NCI-H82 (cell line): Measurements from ENCODE around the gene LRRC75B.
A peak's percentile ranks its signal among the peaks of the same experiment; 100 is the strongest.
"Not testable (repeated sequence)": the region's sequence is repeated elsewhere in the genome, so short reads cannot be mapped to it uniquely, and the experiment has no call there.

Experiments
- DNase-seq: peaks from one replicate; lab custom pipeline; 2025; lab: John Stamatoyannopoulos, UW

LRRC75B gene, protein sequence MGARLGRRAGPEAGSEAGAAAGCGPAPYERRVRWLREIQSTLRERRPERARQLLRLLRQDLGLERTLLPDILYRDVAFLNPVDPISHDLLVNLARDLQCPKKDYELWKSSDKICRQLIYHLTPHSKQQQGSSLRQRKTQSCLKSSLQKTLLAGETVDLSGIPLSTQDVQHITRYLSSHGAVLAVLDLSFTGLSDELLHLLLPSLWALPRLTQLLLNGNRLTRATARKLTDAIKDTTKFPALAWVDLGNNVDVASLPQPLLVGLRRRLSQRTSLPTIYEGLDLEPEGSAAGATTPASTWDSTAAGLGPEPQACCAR

GRCh38 chr22:24592851-24593558, at the start of gene LRRC75B:
LRRC75B (minus strand) TSS chr22:24593073; CDS start chr22:24593039, 34 bp downstream.
- peak; percentile 75 for DNase-seq

DNA sequence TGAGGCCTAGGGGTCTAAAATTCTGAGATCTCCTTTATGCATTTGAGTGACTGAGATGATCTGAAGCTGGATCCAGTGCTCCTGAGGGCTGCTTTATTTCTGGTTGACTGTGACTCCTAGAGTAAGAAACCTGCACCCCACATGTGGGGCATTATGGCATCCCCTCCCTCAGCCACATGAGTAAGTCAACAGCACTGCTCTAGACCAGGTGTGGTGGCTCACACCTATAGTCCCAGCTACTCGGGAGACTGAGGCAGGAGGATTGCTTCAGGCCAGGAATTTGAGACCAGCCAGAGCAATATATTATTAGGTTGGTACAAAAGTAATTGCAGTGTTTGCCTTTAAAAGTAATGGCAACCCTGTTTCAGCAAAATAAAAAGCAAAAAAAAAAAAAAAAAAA, 49.4 kb upstream of the LRRC75B start:
- not testable (repeated sequence) for DNase-seq

GRCh38 chr22:24636513-24636912, 43.6 kb upstream of the LRRC75B start:
- DNase-seq = not testable (repeated sequence)

GRCh38 chr22:24634776-24635389, 42.0 kb upstream of the LRRC75B start:
- DNase-seq = peak; percentile 49

DNA sequence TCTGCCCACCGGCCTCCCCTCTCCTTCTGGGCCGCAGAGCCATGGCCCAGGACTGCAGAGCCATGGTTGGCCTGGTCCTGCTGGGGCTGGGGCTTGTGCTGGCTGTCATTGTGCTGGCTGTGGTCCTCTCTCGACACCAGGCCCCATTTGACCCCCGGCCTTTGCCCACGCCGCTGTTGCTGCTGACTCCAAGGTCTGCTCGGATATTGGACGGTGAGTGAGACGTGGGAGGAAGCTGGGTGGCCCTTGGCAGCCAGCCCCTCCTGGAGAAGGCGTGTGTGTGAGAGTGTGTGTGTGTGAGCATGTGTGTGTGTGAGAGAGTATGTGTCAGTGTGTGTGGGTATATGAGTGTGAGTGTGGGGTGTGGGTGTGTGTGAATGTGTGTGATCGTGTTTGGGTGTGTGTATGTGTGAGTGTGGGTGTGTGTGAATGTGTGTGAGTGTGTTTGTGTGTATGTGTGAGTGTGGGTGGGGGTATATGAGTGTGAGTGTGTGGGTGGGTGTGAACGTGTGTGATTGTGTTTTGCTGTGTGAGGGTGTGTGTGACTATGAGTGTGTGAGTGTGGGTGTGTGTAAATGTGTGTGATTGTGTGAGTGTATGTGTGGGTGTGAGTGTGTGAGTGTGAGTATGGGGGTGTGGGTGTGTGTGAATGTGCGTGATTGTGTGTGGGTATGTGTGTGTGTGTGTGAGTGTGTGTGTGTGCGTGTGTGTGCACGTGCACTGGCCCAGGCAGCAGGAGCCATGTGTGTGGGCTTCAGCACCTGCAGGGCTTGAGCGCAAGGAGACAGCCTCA, 40.6 kb upstream of the LRRC75B start:
- not testable (repeated sequence) for DNase-seq

DNA sequence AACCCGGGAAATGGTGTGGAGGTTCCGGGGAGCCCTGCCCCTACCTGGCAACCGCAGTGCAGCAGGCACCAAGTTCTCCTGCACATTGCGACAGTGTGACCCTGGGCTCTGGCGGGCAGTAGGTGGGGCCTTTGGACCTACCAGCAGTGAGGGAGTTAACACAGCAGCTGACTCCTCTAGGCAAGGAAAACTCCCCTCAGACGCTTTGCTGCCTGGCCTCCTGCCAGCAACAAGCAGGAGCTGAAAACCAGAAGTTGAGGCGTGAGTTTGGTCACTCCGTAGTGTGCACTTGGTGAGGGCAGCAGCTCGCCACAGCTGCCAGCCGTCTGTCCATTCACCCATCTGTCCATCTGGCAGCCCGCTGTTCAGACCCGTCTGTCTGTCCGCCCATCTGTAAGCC, 39.8 kb upstream of the LRRC75B start:
- DNase-seq = peak; percentile 7

DNA sequence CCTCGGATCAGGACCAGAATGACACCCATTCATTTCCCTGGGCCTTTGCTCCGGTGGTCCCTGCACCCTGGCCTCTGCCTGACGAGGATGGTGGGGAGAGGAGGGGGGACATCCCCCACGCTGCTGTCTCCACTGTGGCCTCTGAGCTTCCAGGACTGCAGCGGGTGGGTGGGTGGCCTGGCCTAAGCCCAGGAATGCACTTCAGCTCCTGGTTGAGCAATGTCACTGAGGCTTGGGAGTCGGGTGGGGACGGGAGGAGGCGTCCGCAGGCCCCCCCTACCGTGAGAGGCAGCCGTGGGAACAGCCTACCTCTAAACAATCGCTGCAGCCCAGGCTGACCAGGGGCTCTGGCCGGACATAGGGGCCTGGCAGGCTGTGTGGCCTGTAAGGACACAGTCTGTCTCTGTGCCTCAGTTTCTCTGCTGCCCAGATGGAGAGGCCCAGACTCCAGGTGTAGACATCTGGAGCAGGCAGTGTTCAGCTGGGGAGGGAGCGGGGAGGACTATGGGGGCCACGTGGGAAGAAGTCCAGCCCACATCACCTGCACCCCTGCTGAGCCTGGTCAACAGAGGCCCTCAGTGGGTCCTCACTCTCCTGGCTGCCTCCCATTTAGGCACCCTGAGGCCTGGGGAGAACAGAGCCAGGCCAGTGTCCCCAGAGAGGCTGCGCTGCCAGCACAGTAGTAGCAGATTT, 38.7 kb upstream of the LRRC75B start:
- DNase-seq = not testable (repeated sequence)

GRCh38 chr22:24630812-24631427, 38.0 kb upstream of the LRRC75B start:
- peak; percentile 22 for DNase-seq

DNA sequence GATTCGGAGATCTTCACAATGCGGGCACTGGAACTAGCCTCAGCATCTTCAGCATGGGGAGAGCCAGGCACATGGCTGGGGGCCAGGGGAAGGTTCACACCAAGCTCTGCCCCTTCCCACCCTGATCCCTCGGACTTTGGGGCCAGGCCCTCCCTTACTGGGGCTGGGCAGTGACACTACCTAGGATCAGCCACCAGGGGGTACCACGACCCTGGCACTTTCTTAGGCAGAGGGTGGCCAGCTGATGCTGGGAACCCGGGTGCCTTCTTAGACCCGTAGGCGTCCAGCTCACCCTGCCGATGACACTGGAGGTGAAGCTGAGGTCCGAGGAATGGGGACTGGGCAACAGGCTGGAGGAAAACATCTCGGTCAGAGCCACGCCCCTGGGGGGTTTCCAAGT, 36.2 kb upstream of the LRRC75B start:
- peak; percentile 51 for DNase-seq

DNA sequence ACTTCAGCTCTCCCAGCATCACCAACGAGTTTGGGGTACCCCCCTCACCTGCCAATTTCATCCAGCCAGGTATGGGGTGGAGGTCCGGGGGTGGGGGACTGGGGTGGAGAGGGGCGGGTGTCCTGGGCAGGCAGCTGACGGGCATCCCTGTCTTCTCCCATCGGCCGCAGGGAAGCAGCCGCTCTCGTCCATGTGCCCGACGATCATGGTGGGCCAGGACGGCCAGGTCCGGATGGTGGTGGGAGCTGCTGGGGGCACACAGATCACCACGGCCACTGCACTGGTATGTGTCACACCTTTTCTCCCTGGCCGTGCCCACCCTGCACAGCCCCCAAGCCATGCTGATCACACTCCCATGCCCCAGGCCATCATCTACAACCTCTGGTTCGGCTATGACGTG, 35.0 kb upstream of the LRRC75B start:
- not testable (repeated sequence) for DNase-seq

DNA sequence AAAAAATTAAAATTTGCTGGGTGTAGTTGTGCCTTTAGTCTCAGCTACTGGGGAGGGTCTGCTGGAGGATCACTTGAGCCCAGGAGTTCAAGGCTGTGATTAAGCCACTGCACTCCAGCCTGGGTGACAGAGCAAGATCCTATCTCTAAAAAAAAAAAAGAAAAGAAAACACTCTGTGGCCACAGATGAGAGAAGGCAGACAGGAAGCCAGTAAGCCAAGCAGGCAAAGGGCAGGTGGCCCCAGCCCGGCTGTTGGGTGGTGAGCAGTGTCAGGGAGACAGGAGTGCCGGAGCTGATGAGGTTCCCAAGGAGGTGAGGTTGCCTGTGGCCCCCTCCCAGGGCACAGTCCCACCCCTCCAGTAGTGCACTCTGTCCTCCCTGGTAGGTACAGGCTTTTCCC, 29.7 kb upstream of the LRRC75B start:
- not testable (repeated sequence) for DNase-seq

- not testable (repeated sequence) for DNase-seq
Observed at GRCh38 chr22:24621244-24621643, 28.4 kb upstream of the LRRC75B start.

GRCh38 chr22:24614794-24615193, 21.9 kb upstream of the LRRC75B start:
- not testable (repeated sequence) for DNase-seq

- not testable (repeated sequence) for DNase-seq
Observed at GRCh38 chr22:24609888-24610287, 17.0 kb upstream of the LRRC75B start.

GRCh38 chr22:24608327-24608726, 15.5 kb upstream of the LRRC75B start:
- not testable (repeated sequence) for DNase-seq

- DNase-seq = not testable (repeated sequence)
Observed at GRCh38 chr22:24607429-24607983, 14.6 kb upstream of the LRRC75B start.

DNA sequence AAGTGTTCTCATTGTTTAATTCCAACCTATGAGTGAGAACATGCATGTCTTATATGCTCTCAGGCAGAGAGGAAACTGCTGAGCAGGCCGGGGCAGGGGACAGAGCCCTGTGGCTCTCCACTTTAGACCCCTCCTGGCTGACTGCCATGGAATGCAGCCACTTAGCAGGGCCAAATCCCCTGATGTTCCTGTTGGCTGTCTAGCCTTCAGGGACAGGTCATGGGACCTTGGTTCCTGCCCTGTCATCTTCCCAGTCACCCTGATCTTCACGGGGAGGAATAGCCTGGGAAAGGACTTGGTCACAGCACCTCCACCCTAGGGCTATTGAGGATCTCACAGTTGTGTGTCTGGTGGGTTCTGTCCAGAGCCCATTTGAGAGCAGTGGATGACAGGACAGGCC, 13.5 kb upstream of the LRRC75B start:
- peak; percentile 25 for DNase-seq

DNA sequence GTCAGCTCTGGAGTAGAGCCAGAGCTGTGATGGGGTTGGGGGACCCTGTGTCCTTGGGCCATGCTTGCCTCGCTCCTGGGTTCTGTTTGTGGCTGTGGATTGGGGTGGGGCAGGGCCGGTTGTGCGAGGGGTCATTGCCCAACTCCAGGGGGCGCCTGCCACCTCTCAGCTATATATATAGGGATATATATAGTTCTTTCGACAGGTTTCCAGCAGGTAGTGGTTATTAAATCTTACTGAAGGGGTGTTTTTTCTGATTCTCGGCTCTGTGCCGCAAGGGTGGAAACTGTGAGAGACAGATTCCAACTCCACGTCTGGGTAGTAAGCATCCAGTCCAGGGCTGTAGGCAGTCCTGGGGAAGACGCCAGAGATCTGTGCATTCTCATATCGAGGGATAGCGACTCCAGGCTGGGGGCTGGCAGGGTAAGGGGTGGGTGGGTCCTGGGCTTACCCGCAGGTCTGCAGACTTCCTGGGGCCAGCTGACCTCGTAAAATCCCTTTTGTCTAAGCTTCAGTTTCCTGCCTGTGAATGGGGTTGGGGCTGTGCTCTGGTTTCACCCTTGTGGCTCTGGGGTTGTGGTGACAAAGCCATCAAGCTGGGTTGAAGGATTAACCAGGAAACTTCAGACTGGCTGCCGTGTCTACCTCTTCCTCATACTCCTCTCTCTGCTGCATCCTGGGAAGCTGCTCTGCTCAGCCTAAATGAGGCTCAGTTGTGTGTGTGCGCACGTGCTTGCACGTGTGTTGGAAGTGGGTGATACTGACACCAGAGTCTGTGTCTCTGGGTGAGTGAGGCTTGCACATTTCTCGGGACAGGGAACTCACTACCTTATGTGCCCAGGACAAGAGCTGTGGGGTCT, 11.1 kb upstream of the LRRC75B start:
- peak; percentile 25 for DNase-seq
